GM04504 (cell line): ENCODE results near the gene MPC1.
"Not testable (repeated sequence)": the region's sequence is repeated elsewhere in the genome, so short reads cannot be mapped to it uniquely, and the experiment has no call there.

ENCODE experiments used
- DNase-seq: peaks from one replicate; pipeline ENCODE4 v3.0.0-alpha.2; 2012; ENCODE audit warnings: low read depth

Gene MPC1

DNA sequence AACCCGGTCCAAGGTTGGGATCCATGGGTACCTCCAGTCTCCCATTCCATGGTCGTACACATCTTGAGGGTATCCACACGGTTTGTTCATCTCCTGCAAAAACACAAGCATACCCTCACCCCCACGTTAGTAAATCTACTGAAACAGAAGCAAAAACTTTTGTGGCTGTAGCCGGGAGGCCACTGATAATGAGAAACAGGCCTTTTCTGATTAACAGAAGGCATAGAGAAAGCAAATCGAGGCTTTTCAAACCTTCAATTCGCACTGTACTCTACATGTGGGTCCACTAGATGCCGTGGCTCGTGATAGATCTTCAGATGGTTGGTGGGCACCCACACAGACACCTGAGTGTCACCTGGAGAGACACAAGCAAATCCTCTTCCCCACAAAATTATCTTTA is 37.1 kb downstream of the MPC1 start:
- DNase-seq = not testable (repeated sequence)

DNA sequence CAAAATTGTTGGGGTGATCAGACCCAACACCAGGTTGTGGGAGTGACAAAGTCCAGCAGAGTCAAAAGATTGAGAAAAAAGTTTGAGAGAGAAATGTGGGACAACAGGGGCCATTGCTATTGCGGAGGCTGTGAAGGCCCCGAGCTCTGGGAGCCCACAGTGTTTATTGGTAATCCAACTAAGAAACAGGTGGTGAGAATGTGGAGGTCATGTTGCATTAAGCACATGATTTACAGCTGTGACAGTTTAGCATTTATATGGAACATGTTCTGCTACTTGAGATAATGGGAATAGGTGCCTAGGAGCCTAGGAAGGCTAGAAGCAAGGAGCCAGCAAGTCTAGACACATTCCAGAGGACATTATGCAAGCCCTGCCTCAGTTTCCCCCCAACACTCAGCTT is 37.8 kb downstream of the MPC1 start:
- not testable (repeated sequence) for DNase-seq

DNA sequence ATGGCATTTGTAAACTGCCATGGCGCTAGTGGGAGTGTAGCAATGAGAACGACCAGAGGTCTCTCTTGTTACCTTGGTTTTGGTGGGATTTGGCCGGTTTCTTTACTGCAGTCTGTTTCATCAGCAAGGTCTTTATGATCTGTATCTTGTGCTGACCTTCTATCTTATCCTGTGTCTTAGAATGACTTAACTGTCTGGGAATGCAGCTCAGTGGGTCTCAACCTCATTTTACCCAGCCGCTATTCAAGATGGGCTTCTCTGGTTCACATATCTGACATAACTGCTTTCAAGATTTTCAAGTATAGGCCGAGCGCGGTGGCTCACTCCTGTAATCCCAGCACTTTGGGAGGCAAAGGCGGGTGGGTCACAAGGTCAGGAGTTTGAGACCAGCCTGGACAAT is 38.5 kb downstream of the MPC1 start:
- no peak for DNase-seq

DNA sequence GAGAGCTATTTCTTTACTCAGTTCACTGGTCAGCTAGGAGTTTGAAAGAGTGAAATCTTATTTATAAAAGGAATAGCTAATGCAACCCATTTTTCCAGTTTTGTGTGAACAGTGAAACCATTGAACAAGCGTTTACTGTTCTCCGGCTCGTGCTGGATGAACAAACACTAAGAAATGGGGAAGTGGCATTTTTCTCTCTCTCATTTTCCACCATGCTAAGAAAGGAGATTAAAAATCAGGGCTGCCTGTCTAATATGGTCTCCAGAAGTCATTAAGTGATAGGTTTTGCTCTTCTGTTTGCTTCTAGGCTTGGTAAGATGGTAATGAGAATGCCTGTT is 39.6 kb downstream of the MPC1 start:
- DNase-seq = no peak

DNA sequence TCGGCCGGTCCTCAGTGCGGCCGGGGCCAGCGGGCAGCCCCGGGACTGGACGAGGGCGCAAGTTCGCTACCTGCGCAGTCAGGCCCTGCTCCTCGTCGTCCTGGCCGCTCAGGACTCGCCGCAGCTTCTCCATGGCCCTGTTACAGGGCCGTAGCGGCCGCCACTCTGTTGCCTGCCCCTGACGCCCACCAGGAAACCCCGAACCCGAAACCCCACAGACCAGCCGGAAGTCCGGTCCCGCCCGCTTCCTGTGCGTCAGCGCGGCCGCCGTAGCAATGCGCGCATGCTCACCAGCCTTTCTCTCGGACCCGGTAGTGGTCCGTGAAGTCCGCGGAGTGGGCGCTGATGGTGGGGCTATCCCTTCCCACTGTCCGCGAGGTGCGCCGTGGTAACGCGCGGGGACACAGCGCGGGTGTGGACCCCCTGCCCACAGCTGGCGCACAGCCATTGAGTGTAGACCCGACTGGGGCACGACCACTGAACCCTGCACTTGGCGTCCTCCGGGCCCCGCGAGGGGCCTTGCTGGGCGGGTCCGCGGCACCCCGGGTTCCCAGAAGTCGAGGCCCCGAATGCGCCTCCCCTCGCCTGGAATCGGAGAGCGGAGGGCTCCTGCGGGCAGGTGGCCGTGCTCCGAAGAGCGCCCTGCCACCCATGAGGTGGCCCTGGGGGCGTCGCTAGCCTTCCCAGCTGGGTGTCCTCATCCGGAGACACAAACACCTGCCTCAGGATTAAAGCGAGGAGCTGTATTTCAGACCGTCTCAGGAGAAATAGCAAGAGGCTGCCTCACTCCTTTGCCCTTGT is 40.2 kb downstream of the MPC1 start, which contains the start of gene SFT2D1:
Gene SFT2D1 (minus strand): TSS at position 197 of the 801 bp plus-strand sequence. CDS start 64 bp downstream, at position 133.
- DNase-seq = peak; percentile 28

DNA sequence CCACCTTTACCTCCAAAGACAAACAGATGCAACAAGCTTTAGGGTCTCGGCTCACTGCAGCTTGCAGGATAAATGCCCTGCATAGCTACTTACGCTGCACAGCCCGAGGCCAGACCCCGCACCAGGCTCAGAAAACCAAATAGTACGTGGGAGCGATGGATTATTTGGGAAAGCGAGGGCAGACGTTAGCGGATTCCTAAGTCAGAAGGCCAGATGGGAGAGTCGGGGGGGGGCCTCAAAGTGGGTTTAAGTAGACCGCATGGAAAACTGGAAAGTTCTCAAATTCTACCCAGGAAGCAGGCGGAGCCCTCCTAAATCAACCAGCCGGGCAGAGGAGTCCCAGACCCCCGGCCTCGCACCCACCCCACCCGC is 40.8 kb downstream of the MPC1 start:
- DNase-seq = no peak

DNA sequence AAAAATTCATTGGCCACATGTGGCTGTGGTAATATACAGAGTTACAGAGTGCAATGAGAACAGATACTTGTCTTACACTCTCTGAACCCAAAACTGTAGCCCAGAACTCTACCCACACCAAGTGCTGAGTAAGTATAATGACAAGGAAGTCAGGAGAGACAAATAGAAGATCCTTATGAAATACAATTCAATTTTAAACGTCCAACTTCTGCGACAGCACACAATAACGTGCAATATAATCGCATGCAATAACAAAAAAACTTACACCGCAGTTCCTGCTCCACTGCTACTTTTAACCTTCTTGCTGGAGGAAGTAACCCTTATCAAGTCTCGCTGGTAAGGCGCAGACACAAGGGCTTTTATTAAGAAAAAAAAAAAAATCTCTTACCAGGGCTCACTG is 41.3 kb downstream of the MPC1 start:
- no peak for DNase-seq

DNA sequence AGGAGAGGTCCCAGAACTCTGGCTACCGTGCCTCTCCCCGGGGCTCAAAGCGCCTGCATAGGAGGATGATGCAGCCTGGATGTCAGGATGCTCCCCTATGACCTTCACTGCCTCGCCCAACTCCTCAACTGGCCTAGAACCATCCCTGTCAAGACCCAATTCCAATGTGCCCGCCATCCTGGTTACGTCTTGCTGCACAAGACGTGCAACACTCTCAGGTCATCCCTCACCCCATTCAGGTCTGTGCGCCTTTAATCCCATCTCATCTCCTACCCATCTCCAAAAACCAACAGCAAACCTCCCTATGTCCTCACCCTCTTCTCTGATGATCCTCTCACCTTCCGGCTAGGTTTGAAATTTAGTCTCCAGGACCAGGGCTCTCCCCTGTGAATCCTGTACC is 43.9 kb downstream of the MPC1 start:
- DNase-seq = no peak

DNA sequence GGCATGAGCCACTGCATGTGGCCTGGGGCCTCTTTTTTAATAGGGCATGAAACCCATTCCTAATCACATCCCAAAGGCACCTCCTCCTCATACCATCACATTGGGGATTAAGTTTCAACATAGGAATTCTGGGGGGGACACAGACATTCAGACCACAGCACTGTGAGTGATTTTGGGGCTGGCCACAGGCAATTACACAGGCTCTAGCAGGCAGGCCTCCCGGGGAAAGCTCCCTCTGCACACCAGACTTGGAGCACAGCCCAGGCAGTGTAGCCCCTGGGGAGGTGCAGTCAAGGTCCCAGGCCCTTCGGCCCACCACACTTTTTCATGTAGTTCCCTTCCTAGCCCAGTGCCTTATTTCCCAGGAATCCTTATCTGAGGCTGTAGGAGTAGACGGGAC is 45.9 kb downstream of the MPC1 start:
- no peak for DNase-seq

DNA sequence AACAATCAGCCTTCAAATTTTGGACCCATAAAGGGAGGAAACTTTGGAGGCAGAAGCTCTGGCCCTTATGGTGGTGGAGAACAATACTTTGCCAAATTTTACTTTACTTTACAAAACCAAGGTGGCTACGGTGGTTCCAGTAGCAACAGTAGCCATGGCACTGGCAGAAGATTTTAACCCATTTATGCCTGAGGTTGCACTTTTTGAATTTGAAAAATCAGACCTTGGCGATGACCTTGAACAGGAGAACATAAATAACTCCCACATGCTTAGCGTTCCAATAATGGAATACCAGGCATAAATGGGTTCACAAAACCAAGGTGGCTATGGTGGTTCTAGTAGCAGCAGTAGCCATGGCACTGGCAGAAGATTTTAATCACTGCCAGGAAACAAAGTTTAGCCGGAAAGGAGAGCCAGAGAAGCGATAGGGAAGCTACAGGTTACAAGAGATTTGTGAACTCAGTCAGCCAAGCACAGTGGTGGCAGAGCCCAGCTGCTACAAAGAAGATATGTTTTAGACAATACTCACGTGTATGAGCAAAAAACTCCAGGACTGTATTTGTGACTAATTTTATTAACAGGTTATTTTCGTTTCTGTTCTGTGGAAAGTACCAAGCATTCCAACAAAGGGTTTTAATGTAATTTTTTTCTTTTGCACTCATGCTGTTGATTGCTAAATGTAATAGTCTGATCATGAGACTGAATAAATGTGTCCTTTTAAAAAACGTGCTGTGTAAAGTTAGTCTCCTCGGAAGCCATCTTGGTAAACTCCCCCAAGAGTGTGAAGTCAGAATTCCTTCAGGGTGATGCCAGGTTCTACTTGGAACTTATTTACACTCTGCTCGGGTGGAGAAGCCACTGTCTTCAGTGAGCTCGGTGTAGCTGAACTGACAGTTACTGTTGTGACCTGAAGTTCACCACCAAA is 47.1 kb downstream of the MPC1 start:
- no peak for DNase-seq

DNA sequence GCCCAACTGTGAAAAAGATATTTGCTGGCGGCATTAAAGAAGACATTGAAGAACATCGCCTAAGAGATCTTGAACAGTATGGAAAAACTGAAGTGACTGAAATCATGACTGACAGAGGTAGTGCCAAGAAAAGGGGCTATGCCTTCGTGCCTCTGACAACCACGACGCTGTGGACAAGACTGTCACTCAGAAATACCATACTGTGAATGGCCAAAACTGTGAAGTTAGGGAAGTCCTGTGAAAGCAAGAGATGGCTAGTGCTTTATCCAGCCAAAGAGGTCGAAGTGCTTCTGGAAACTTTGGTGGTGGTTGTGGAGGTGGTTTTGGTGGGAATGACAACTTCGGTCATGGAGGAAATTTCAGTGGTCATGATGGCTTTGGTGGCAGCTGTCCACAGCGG is 47.9 kb downstream of the MPC1 start:
- no peak for DNase-seq

DNA sequence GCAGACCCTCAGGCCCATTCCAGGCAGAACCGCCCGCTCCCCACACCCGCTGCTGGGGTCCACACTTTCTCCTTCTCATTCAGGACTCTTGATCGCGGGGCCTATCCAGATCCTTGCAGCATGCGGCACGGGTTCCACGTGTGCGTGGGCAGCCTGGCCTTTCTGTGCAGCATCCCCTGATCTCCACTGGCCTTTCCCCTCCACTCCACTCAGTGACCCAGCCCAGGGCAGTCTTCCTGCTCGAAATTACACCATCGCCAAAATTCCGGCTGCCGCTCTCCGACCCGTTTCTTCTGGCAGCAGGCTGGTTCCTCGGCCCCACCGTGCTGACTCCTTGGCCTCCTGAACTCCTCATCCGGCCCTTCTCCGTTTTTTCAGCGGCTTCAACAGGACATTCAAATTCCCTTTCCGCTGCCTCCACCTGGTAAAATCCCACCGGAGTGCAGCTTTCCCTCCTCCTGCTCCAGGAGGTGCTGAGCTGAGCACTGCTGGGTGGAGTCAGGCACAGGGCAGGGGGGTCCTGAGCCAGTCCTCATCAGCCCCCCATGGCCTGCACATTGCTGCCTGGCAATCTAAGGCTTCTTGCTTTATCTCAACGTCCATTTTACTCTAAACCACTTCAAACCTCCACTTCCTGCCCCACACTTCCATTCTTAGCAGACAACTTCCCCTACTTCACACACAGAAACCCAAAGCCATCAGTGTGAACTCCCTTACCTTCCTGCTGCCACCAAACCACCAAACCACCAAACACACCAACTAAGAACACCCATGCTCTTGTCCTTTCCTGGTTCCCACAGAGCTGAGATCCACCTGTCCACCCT is 49.4 kb downstream of the MPC1 start:
- DNase-seq = no peak

DNA sequence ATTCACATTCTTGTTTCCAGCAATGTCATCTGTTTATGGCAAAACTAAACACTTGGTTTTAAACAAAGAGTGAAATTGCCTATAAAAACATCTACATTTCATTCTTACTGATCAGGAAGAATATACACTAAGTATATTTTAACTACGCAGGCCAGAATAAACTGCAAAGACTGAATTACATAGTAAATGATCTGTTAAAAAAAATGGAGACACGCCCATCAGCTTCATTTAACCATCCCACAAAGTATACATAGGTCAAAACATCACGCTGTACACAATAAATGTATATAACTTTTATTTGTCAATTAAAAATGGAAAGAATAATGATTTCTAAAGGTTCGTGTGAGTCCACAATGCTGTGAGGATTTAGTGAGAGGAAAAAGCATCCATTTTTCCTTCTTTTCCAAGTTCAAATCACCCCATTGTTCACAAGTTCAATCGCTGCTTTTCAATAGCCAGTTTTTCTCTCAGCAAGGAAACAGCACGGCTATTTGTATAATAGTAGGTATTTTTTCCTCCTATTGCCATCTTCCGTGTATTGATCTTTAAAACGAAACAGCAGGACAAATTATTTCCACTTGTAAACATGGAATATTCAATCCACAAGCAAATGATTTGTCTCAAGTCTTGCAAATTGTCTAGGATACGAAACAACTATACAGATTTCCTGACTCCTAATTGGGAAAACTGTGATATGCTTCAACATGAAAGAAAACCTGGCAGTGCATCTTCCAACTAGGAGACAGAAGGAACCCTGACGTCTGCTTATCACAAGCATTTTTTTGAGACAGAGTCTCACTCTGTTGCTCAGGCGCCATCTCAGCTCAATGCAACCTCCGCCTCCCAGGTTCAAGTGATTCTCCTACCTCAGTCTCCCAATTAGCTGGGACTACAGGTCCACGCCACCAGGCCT is 51.0 kb downstream of the MPC1 start:
- no peak for DNase-seq

DNA sequence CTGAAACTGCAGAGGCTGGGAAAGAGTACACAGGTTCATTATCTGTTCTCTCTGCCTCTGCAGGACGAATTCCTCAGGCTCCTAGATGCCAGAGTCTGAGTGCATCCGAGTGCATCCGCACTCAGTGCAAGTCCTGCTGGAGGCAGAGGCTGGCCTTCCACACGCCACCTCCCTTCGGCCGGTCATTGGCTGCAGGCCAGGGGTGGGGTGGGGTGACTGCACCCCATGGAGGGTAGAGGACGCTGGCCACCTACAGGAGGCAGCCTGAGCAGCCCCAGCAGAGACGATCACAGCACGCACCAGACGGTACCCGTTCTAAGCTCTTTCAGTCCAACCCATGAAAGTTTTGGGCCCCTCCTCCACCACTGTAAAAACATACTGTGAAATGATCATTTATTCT is 52.1 kb downstream of the MPC1 start:
- no peak for DNase-seq

DNA sequence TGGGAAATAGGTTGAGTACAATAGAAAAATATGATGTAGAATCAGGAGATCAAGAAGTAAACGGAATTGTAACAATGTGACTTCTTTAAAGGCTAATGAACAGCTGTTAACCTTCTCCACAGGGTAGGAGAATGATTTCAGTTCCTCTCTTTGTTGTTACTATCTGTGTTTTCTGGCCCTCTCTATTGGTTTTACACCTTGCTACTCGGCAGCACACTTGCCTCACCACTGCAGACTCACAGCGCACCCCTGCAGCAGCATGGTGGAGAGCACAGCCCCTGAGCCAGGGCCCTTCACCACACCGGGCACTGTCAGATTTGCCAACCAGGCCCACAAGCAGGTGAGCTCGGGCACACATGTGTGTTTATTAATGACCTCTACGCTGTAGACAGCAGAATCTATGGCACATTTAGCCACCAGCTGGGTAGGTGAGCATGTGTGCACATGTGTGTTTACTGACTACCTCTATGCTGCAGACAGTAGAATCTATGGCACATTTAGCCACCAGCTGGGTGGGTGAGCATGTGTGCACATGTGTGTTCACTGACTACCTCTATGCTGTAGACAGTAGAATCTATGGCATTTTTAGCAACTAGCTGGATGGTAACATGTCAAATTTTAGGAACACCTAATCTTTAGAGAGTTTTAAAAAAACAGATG is 57.2 kb downstream of the MPC1 start:
- DNase-seq = no peak

DNA sequence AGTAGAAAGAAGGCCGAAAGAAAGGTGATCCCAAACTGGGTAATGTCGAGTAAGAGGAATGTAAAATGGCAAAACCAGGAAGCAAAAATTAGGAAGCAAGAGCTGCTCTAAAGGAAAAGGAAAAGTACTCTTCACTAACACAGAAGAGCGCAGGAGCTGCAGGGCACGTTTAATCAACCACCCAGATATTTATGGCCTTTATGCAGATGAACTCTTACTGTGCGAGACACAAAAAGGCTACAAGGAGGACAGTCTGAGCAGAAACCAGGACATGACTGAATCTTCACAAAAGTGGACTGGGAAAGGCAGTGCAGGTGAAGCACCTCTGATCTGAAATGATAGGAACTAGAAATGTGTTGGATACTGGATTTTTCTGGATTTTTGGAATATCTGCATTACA is 59.3 kb downstream of the MPC1 start:
- no peak for DNase-seq

DNA sequence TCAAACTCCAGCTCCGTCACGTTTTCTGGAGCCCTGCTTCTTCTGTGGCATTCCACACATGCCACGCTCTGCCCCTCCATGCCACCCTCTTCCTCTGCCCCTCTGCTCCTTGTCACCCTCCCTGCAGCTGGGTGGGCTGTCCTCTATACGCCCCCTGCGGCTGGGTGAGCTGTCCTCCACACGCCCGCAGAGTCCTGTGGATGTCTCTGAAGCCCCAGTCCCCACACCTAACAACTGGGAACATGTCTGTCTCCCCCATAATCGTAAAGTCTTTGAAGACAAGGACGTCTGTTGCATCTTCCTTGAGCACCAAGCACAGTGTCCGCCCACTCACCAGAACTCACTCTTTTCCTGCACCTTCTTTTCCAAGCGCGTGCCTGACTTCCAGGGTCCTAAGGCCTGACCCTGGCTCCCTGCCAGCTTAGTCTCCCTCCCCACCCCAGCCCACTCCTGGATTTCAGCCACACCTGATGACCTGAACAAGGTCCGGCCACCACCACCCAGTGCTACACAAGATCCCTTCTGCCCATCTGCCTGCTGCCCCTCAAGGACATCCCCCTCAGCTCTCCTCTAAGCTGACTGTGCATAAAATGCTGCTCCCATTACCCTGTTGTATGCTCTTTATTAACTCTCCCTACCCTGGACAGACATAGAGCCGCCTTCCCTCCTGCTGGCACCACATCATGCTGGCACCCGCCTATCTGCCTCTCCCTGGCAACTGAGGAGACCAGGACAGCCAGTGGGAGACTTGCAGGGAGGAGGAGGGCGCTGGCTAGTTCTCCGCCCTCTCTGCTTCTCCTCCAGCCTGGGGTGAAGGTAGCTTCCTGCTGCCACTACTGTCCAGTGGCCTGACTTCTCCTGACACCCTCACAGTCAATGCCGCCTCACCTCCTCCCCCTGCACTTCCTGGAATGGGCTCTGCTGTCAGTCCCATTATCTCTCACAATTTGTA is 63.8 kb downstream of the MPC1 start:
- no peak for DNase-seq

DNA sequence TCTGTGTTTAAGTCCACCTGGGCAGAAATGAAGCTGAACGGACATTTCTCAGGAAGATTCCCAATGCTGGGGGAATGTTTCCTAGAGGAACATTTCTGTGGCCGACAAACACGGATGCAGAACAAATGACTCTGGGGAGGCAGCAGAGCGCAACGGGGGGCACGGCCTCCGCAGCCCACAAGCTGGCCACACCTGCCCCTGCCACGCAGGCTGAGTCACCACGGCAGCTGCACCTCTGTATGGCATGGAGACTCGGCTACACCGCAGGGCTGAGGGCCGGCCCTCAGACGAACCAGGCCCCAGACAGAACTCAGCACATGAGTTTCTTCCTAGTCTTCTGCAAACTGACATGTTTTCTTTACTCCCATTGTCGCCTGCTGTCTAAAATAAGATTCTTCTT is 64.5 kb downstream of the MPC1 start:
- no peak for DNase-seq
